Activated CD4-positive, alpha-beta T cell treated with anti-CD3 and anti-CD28 coated beads for 36 hours (primary cell): ENCODE results near the gene WNT4. TPM values are rescaled to one million over a fixed set of nuclear protein-coding genes. Genes with fewer than 3 reads are reported as not detected.

Experiments used
- ATAC-seq: fragments of 200-7000 bp; cut with Tn5 transposase; one replicate; pipeline ENCODE4 v1.10.0; 2021; ENCODE audit warnings: mild to moderate bottlenecking, moderate library complexity
- CTCF ChIA-PET: fragments of 350-600 bp; sonication (Branson Sonifier 250); formaldehyde crosslinking; loops from one replicate; lab custom pipeline; 2021; ENCODE audit warnings: antibody characterized with exemption; lab: Charles Lee
- POLR2A ChIA-PET: fragments of 350-600 bp; sonication (Branson Sonifier 250); formaldehyde crosslinking; loops from one replicate; lab custom pipeline; 2021; ENCODE audit warnings: antibody characterized with exemption, inconsistent platforms; lab: Charles Lee
- DNase-seq: peaks from one replicate; pipeline ENCODE4 v3.0.0-alpha.2; 2020
- H3K27ac Mint-ChIP-seq: one replicate; pipeline ENCODE4 v1.8.0; 2021; ENCODE audit warnings: mixed read lengths
- H3K27me3 Mint-ChIP-seq: one replicate; pipeline ENCODE4 v1.8.0; 2021; ENCODE audit warnings: mixed read lengths
- H3K36me3 Mint-ChIP-seq: one replicate; pipeline ENCODE4 v1.8.0; 2021; ENCODE audit warnings: low read depth, mixed read lengths
- H3K4me1 Mint-ChIP-seq: one replicate; pipeline ENCODE4 v1.8.0; 2021; ENCODE audit warnings: mixed read lengths
- H3K4me3 Mint-ChIP-seq: one replicate; pipeline ENCODE4 v1.8.0; 2021; ENCODE audit warnings: mild to moderate bottlenecking, moderate library complexity, mixed read lengths
- H3K9me3 Mint-ChIP-seq: one replicate; pipeline ENCODE4 v1.8.0; 2021; ENCODE audit warnings: low read depth, mixed read lengths
- intact Hi-C, 2 experiments: fragments of 100-400 bp; cut with DNase I in 1 of 2; cut with micrococcal nuclease in 1 of 2; formaldehyde crosslinking; loops; one replicate each; pipeline versions ENCODE4 v1.14.2 to v1.15.1; 2022 to 2024; cut with DNase I, micrococcal nuclease
- total RNA-seq, 2 experiments: library from RNA; stranded (reverse); gene quantifications; one replicate each; pipeline ENCODE4 v1.2.3, GENCODE V29; 2021

WNT4 gene
- total RNA-seq, 2 experiments from 2014 or later, result not detected

DNA sequence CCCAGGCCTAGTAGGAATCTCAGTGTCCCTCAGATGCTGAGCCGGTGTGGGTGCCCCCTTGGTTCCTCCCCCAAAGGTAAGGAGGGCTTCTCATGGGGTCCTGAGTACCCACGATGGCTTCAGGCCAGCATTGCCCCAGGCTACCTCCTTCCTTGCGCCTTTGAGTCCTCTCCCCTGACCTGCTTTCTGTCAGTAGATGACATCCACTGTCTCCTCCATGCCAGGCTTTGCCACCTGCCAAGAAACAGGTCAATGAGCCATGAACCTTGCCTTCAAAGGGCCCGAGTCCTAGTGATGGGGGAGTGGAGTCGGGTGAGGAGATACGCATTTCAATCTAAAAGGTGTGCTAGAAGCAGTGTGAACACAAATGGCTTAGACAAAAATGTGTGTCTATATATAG lies 15.6 kb downstream of the WNT4 start:
- ATAC-seq (no peak), DNase-seq (no peak)
- ChIA-PET POLR2A (interaction anchor here (0.8 kb wide), 1 partner anchor 381 kb away, joined by 3 read pairs; no protein-coding TSS in a partner anchor), CTCF (interaction anchor here (1.4 kb wide), 1 partner anchor 13 kb away, joined by 4 read pairs; no protein-coding TSS in a partner anchor)
- intact Hi-C loops, result no loop called here
- Mint-ChIP-seq H3K4me3 (no peak overlapping the region), H3K4me1 (no peaks in the 10 kb centered on the region), H3K9me3 (no peaks in the 10 kb centered on the region), H3K27me3 (no peaks in the 10 kb centered on the region), H3K36me3 (no peaks in the 10 kb centered on the region), H3K27ac (no peak overlapping the region)

- intact Hi-C loops, result no loop called here
- no peaks in the 10 kb centered on the region for H3K9me3 Mint-ChIP-seq
- H3K4me1 Mint-ChIP-seq, result no peaks in the 10 kb centered on the region
- no peaks in the 10 kb centered on the region for H3K36me3 Mint-ChIP-seq
- ATAC-seq (no peak), DNase-seq (no peak)
- H3K4me3 Mint-ChIP-seq, result no peak overlapping the region
- H3K27me3 Mint-ChIP-seq, result no peaks in the 10 kb centered on the region
- CTCF ChIA-PET, result interaction anchor here (1.4 kb wide), 1 partner anchor 14 kb away, joined by 4 read pairs; no protein-coding TSS in a partner anchor
- no peak overlapping the region for H3K27ac Mint-ChIP-seq
- POLR2A ChIA-PET, result no interaction called here
Observed at GRCh38 chr1:22126531-22126930, 16.4 kb downstream of the WNT4 start.

GRCh38 chr1:22124592-22125229 lies 18.2 kb downstream of the WNT4 start:
- intact Hi-C loops, result no loop called here
- no peaks in the 10 kb centered on the region for H3K9me3 Mint-ChIP-seq
- H3K4me3 Mint-ChIP-seq, result no peak overlapping the region
- DNase-seq (no peak), ATAC-seq (no peak)
- no peaks in the 10 kb centered on the region for H3K36me3 Mint-ChIP-seq
- CTCF ChIA-PET, result interaction anchor here (0.6 to 1.6 kb wide), 2 partner anchors 281 to 292 kb away, joined by 3 to 5 read pairs; no protein-coding TSS in a partner anchor
- H3K27ac Mint-ChIP-seq, result no peak overlapping the region
- no peaks in the 10 kb centered on the region for H3K27me3 Mint-ChIP-seq
- POLR2A ChIA-PET, result no interaction called here
- no peaks in the 10 kb centered on the region for H3K4me1 Mint-ChIP-seq

- no peaks in the 10 kb centered on the region for H3K36me3 Mint-ChIP-seq
- H3K4me1 Mint-ChIP-seq, result peaks cover under 1% of the 10 kb centered on the region
- intact Hi-C loops, result no loop called here
- H3K27me3 Mint-ChIP-seq, result no peaks in the 10 kb centered on the region
- H3K4me3 Mint-ChIP-seq, result no peak overlapping the region
- ATAC-seq, result no peak
- H3K9me3 Mint-ChIP-seq, result no peaks in the 10 kb centered on the region
- CTCF ChIA-PET, result interaction anchor here (0.6 to 1.6 kb wide), 2 partner anchors 151 to 292 kb away, joined by 3 to 5 read pairs; no protein-coding TSS in a partner anchor
- DNase-seq, result no peak
- POLR2A ChIA-PET, result no interaction called here
- H3K27ac Mint-ChIP-seq, result no peak overlapping the region
Observed at GRCh38 chr1:22123901-22124404, 18.9 kb downstream of the WNT4 start.

GRCh38 chr1:22123071-22123390 lies 19.9 kb downstream of the WNT4 start:
- Mint-ChIP-seq H3K4me1 (peaks cover 7% of the 10 kb centered on the region), H3K27ac (no peak overlapping the region), H3K27me3 (no peaks in the 10 kb centered on the region), H3K4me3 (no peak overlapping the region), H3K36me3 (peaks cover 3% of the 10 kb centered on the region), H3K9me3 (no peaks in the 10 kb centered on the region)
- DNase-seq, result no peak
- ChIA-PET CTCF (interaction anchor here (0.5 to 0.6 kb wide), 2 partner anchors 260 to 416 kb away, joined by 4 to 5 read pairs; no protein-coding TSS in a partner anchor), POLR2A (no interaction called here)
- intact Hi-C loops, result no loop called here
- no peak for ATAC-seq

DNA sequence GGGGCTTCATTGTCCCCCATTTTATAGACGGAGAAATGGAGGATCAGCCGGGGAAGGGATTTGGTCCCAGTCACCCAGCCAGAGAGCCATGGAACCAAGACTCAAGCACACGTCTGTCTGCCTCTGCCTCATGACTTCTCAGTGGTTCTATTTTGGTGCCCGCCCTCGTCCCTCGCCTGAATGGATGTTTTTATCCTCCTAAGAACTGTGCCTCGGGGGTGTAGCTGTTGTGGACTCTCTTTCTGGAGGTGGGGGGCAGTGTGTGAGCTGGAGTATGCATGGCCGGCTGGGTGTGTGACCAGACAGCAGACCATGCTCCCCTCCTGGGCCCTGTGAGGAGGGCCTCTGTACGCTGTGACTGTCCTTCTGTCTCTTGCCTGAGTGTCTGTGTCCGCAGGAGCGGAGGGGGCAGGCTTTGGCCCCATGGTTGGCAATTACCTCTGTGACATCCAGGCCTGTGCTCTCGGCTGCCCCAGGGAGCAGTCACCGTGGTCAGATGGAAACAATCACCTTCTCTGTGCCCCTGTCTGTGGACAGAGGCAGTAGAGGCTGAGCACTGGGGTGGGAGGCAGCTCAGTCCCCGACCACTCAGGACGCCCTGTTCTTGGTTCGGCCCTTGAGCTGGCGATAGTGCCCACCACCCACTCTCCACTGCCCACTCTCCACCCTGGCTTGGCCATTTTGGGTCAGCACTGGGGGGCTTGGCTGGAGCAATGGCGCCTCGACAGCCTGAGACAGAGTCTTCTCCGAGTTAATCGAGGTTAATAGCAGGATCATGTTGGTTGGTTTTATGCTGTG lies 20.4 kb downstream of the WNT4 start:
- Mint-ChIP-seq H3K9me3 (no peaks in the 10 kb centered on the region), H3K27me3 (no peaks in the 10 kb centered on the region), H3K36me3 (peaks cover 3% of the 10 kb centered on the region), H3K27ac (no peak overlapping the region), H3K4me1 (peaks cover 8% of the 10 kb centered on the region), H3K4me3 (no peak overlapping the region)
- DNase-seq (no peak), ATAC-seq (no peak)
- ChIA-PET CTCF (interaction anchor here (0.5 to 2.0 kb wide), 4 partner anchors 9 to 415 kb away, joined by 3 to 9 read pairs (median 4); no protein-coding TSS in a partner anchor), POLR2A (interaction anchor here (0.5 kb wide), 1 partner anchor 49 kb away, joined by 4 read pairs; no protein-coding TSS in a partner anchor)
- intact Hi-C loops, result no loop called here

GRCh38 chr1:22121421-22121911 lies 21.4 kb downstream of the WNT4 start:
- intact Hi-C loops, result no loop called here
- ATAC-seq (peak; percentile 12), DNase-seq (no peak)
- Mint-ChIP-seq H3K9me3 (no peaks in the 10 kb centered on the region), H3K4me3 (no peak overlapping the region), H3K4me1 (peaks cover 8% of the 10 kb centered on the region), H3K27ac (no peak overlapping the region), H3K27me3 (no peaks in the 10 kb centered on the region), H3K36me3 (peaks cover 3% of the 10 kb centered on the region)
- POLR2A ChIA-PET, result no interaction called here
- CTCF ChIA-PET, result interaction anchor here (0.6 to 2.0 kb wide), 3 partner anchors 10 to 19 kb away, joined by 3 to 9 read pairs (median 3); no protein-coding TSS in a partner anchor

GRCh38 chr1:22120469-22120790 lies 22.5 kb downstream of the WNT4 start:
- Mint-ChIP-seq H3K4me1 (peaks cover 10% of the 10 kb centered on the region), H3K9me3 (no peaks in the 10 kb centered on the region), H3K27ac (no peak overlapping the region), H3K27me3 (no peaks in the 10 kb centered on the region), H3K4me3 (no peak overlapping the region), H3K36me3 (peaks cover 4% of the 10 kb centered on the region)
- CTCF ChIA-PET, result no interaction called here
- DNase-seq, result no peak
- intact Hi-C loops, result no loop called here
- POLR2A ChIA-PET, result no interaction called here
- ATAC-seq, result no peak

DNA sequence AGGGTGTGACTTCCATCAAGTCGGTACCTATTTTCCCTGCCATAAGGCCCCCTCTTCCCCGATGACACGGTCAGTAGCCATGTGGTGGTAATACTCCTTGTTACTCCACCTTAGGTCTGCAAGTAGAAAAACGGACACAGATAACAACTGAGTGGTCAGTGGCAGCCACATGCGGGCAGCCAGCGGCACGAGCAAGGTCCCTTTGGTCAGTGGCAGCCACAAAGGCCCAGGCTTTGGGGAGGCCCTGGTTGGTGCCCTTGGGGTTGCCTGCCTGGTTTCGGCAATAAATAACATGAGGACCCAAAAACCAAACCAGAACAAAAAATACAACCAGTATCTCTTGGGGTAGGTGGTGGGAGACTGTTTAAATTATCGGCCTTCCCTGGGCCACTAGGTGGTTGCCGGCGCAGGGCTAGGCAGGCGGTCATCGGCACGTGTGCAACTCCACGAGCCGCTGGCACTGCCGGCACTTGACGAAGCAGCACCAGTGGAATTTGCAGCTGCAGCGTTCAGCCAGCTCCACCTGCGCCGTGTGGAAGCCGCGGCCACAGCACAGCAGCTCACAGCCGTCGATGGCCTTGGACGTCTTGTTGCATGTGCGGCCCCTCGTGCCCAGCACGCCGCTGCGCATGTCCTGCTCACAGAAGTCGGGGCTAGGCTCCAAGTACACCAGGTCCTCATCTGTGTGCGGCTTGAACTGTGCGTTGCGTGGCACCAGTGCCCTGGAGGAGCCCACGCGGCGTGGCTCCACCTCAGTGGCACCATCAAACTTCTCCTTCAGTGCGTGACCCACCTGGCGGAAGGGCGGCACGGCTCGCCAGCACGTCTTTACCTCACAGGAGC lies 23.1 kb downstream of the WNT4 start:
- Mint-ChIP-seq H3K27me3 (no peaks in the 10 kb centered on the region), H3K27ac (no peak overlapping the region), H3K9me3 (no peaks in the 10 kb centered on the region), H3K4me3 (no peak overlapping the region), H3K4me1 (peaks cover 10% of the 10 kb centered on the region), H3K36me3 (peaks cover 4% of the 10 kb centered on the region)
- ATAC-seq (no peak), DNase-seq (no peak)
- intact Hi-C loops, result no loop called here
- ChIA-PET POLR2A (interaction anchor here (0.8 kb wide), 1 partner anchor 253 kb away, joined by 4 read pairs; no protein-coding TSS in a partner anchor), CTCF (no interaction called here)

DNA sequence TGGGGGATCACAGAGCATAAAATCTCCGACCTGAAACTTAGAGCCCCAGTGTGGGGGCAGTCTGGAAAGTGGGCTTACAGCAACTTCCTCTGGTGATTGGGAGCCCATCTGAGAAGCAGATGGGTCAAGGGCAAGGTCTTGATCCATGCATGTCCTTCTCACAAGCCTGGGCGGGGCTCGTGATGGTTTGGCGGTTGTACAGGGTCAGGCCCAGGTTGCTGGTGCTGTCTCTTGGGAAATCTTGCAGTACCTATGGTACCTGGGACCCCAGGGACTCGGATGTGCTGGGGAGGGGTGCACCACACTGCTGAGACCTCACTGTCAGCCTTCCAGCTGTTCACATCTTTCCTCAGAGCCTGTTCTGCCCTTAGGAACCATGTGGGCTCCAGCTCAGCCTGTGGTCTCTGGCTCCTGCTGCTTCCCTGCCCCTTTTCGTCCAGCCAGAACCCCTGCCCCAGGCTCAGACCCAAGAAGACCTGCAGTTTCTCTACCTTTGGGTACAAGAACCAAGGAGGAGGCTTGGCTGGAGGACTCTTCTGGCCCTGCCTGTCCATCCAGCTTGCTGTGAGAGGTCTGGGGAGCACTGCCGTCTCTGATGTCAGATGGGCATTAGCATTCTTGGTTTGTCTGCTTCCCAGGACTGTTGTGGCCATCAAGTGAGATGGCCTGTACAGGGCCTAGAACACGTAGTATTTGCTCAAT lies 24.5 kb downstream of the WNT4 start:
- no peaks in the 10 kb centered on the region for H3K9me3 Mint-ChIP-seq
- CTCF ChIA-PET, result interaction anchor here (0.6 to 1.5 kb wide), 2 partner anchors 13 to 1399 kb away, joined by 3 to 6 read pairs; no protein-coding TSS in a partner anchor
- peak overlapping the region; percentile 24 for H3K27ac Mint-ChIP-seq
- H3K27me3 Mint-ChIP-seq, result no peaks in the 10 kb centered on the region
- H3K36me3 Mint-ChIP-seq, result peaks cover 4% of the 10 kb centered on the region
- intact Hi-C loops, result no loop called here
- POLR2A ChIA-PET, result no interaction called here
- H3K4me3 Mint-ChIP-seq, result no peak overlapping the region
- ATAC-seq, result no peak
- H3K4me1 Mint-ChIP-seq, result peaks cover 10% of the 10 kb centered on the region
- no peak for DNase-seq
